HCT116 (cell line): ENCODE measurements around the gene TCF7L2. TPM values are rescaled to one million over a fixed set of nuclear protein-coding genes. Genes with fewer than 3 reads are reported as not detected.

Experiments used
- ATAC-seq: fragments of 200-7000 bp; cut with Tn5 transposase; 2 replicates; pipeline ENCODE4 v1.9.1; 2020; ENCODE audit warnings: mild to moderate bottlenecking, moderate library complexity
- BruUV-seq: library from RNA; stranded (reverse); fragments of 400-500 nt; replicated peaks from 2 replicates; lab custom pipeline; 2021; lab: Mats Ljungman, UMichigan
- CTCF ChIA-PET: fragments of 300-600 bp; sonication (Branson Sonifier 250); formaldehyde crosslinking; loops from one replicate; lab custom pipeline; 2021; ENCODE audit warnings: antibody characterized with exemption; lab: Charles Lee
- POLR2A ChIA-PET: fragments of 300-600, 350-600 bp; sonication (Branson Sonifier 250); formaldehyde crosslinking; loops from one replicate; lab custom pipeline; 2021; ENCODE audit warnings: antibody characterized with exemption; lab: Charles Lee
- RAD21 ChIA-PET, 2 experiments: fragments of 300-600 bp; sonication (Branson Sonifier 250); formaldehyde crosslinking; loops; one replicate each; lab custom pipeline; 2023; ENCODE audit warnings: low total read pairs in 2 of 2; ENCODE audit not compliant: uncharacterized antibody in 2 of 2, unreplicated experiment in 2 of 2, low non-redundant PET in 1 of 2; lab: Charles Lee
- DNase-seq: peaks from one replicate; pipeline ENCODE4 v3.0.0-alpha.2; 2010; ENCODE audit warnings: low read depth, low spot score
- H2AFZ ChIP-seq: fragments of 200-600 bp; shearing (Covaris generic), sonication (generic); 2 replicates; pipeline ENCODE4 v1.6.1; 2017; ENCODE audit warnings: low read depth, mixed run types, mixed read lengths, antibody characterized with exemption, low read length; ENCODE audit not compliant: poor library complexity, severe bottlenecking
- H3K27ac ChIP-seq: 2 replicates; pipeline ENCODE4 v1.5.1; 2012; ENCODE audit warnings: low read depth, low read length
- H3K27me3 ChIP-seq: fragments of 200-600 bp; sonication (generic); 2 replicates; pipeline ENCODE4 v1.6.1; 2016; ENCODE audit warnings: mixed run types, low read length, mixed read lengths; ENCODE audit not compliant: insufficient read depth
- H3K36me3 ChIP-seq, 2 experiments: fragments of 200-500 bp in 1 of 2; fragments of 200-600 bp in 1 of 2; sonication (Bioruptor generic) in 1 of 2; sonication (generic) in 1 of 2; 2 replicates each; pipeline versions ENCODE4 v1.5.1 to v1.6.1; 2014 to 2016; ENCODE audit warnings: low read length in 2 of 2, inconsistent platforms in 1 of 2, mixed read lengths in 1 of 2, mixed run types in 1 of 2; ENCODE audit not compliant: insufficient read depth in 2 of 2, control insufficient read depth in 1 of 2
- H3K4me1 ChIP-seq, 2 experiments: fragments of 200-600 bp in 1 of 2; sonication (generic) in 1 of 2; 2 replicates each; pipeline versions ENCODE4 v1.5.1 to v1.6.1; 2012 to 2017; ENCODE audit warnings: low read length in 2 of 2, inconsistent platforms in 1 of 2, mild to moderate bottlenecking in 1 of 2, mixed read lengths in 1 of 2, mixed run types in 1 of 2, moderate library complexity in 1 of 2; ENCODE audit not compliant: insufficient read depth in 2 of 2, control insufficient read depth in 1 of 2
- H3K4me2 ChIP-seq: fragments of 200-600 bp; sonication (generic); 2 replicates; pipeline ENCODE4 v1.6.1; 2017; ENCODE audit warnings: mixed run types, low read length, mixed read lengths
- H3K4me3 ChIP-seq, 2 experiments: fragments of 200-600 bp in 1 of 2; sonication (generic) in 1 of 2; replicated peaks in 1 of 2; 2 replicates each; pipeline ENCODE4 v1.5.1; 2011 to 2016; ENCODE audit warnings: low read length in 2 of 2, control low read depth in 1 of 2, low read depth in 1 of 2, mild to moderate bottlenecking in 1 of 2, mixed read lengths in 1 of 2, mixed run types in 1 of 2
- H3K79me2 ChIP-seq: fragments of 200-600 bp; sonication (generic); 2 replicates; pipeline ENCODE4 v1.6.1; 2017; ENCODE audit warnings: mild to moderate bottlenecking, mixed run types, low read length, moderate library complexity, mixed read lengths; ENCODE audit not compliant: insufficient read depth
- H3K9ac ChIP-seq: fragments of 200-600 bp; sonication (generic); 2 replicates; pipeline ENCODE4 v1.6.1; 2016; ENCODE audit warnings: low read length, mixed read lengths
- H3K9me2 ChIP-seq: fragments of 200-600 bp; sonication (generic), shearing (Covaris generic); 2 replicates; pipeline ENCODE4 v1.6.1; 2017; ENCODE audit warnings: mixed run types, mild to moderate bottlenecking, moderate library complexity; ENCODE audit not compliant: insufficient read depth
- H3K9me3 ChIP-seq, 2 experiments: fragments of 200-500 bp in 1 of 2; fragments of 200-600 bp in 1 of 2; sonication (Bioruptor generic) in 1 of 2; sonication (generic) in 1 of 2; 2 replicates each; pipeline ENCODE4 v1.6.1; 2014 to 2017; ENCODE audit warnings: low read length in 2 of 2, mixed read lengths in 2 of 2, inconsistent platforms in 1 of 2, low read depth in 1 of 2, mild to moderate bottlenecking in 1 of 2, mixed run types in 1 of 2, moderate library complexity in 1 of 2; ENCODE audit not compliant: control insufficient read depth in 1 of 2, insufficient read depth in 1 of 2
- H4K20me1 ChIP-seq: fragments of 200-600 bp; sonication (generic), shearing (Covaris generic); 2 replicates; pipeline ENCODE4 v1.6.1; 2017; ENCODE audit warnings: mixed run types, mild to moderate bottlenecking, moderate library complexity; ENCODE audit not compliant: insufficient read depth
- CBX3 ChIP-seq: IDR thresholded peaks from 2 replicates; pipeline ENCODE4 v1.6.1; 2012; ENCODE audit warnings: low read depth
- CEBPB ChIP-seq: IDR thresholded peaks from 2 replicates; pipeline ENCODE4 v1.6.1; 2012; ENCODE audit warnings: low read depth
- EGR1 ChIP-seq: IDR thresholded peaks from 2 replicates; pipeline ENCODE4 v1.6.1; 2012; ENCODE audit warnings: low read depth
- ELF1 ChIP-seq: IDR thresholded peaks from 2 replicates; pipeline ENCODE4 v1.6.1; 2012; ENCODE audit warnings: low read depth, borderline replicate concordance
- EZH2phosphoT487 ChIP-seq: fragments of 200-600 bp; IDR thresholded peaks from 2 replicates; pipeline ENCODE4 v1.6.1; 2018; ENCODE audit warnings: antibody characterized with exemption, borderline replicate concordance
- JUND ChIP-seq: IDR thresholded peaks from 2 replicates; pipeline ENCODE4 v1.6.1; 2012
- POLR2A ChIP-seq: IDR thresholded peaks from 2 replicates; pipeline ENCODE4 v1.7.0; 2011; ENCODE audit warnings: borderline replicate concordance; ENCODE audit not compliant: insufficient read depth, insufficient read length; ENCODE audit errors: extremely low read depth
- RAD21 ChIP-seq: IDR thresholded peaks from 2 replicates; pipeline ENCODE4 v1.6.1; 2012; ENCODE audit warnings: low read depth, mild to moderate bottlenecking
- SIN3A ChIP-seq: IDR thresholded peaks from 2 replicates; pipeline ENCODE4 v1.6.1; 2012; ENCODE audit warnings: low read depth
- SRF ChIP-seq: IDR thresholded peaks from 2 replicates; pipeline ENCODE4 v1.6.1; 2012; ENCODE audit warnings: low read depth
- TCF7L2 ChIP-seq: IDR thresholded peaks from 2 replicates; pipeline ENCODE4 v1.7.0; 2011; ENCODE audit warnings: borderline replicate concordance, inconsistent platforms; ENCODE audit not compliant: insufficient read depth, insufficient read length; ENCODE audit errors: extremely low read depth
- YY1 ChIP-seq: IDR thresholded peaks from 2 replicates; pipeline ENCODE4 v1.6.1; 2011; ENCODE audit warnings: low read length, low read depth, moderate library complexity, mild to moderate bottlenecking; ENCODE audit not compliant: insufficient replicate concordance; ENCODE audit errors: extremely low read depth
- ZFX ChIP-seq: fragments of 450-650 bp; IDR thresholded peaks from 2 replicates; pipeline ENCODE4 v1.6.1; 2017
- ZNF274 ChIP-seq: fragments of 200-500 bp; sonication (Bioruptor generic); IDR thresholded peaks from 2 replicates; pipeline ENCODE4 v1.6.1; 2014; ENCODE audit warnings: mild to moderate bottlenecking, low read depth, low read length, inconsistent platforms
- intact Hi-C: fragments of 100-400 bp; cut with micrococcal nuclease; formaldehyde crosslinking; loops from 2 replicates; pipeline ENCODE4 v1.10.0; 2022
- total RNA-seq: library from RNA; stranded (reverse); gene quantifications from one replicate; pipeline ENCODE4 v1.2.1, GENCODE V29; 2021; ENCODE audit not compliant: unreplicated experiment
- TF ChIP-seq, protein P1 (sequence below): IDR thresholded peaks from 2 replicates; pipeline ENCODE4 v1.6.1; 2012
- TF ChIP-seq, protein P2 (sequence below): IDR thresholded peaks from 2 replicates; pipeline ENCODE4 v1.6.1; 2012; ENCODE audit warnings: low read depth

The TCF7L2 gene
- total RNA-seq, 1 experiment from 2014 or later: 164 TPM

DNA sequence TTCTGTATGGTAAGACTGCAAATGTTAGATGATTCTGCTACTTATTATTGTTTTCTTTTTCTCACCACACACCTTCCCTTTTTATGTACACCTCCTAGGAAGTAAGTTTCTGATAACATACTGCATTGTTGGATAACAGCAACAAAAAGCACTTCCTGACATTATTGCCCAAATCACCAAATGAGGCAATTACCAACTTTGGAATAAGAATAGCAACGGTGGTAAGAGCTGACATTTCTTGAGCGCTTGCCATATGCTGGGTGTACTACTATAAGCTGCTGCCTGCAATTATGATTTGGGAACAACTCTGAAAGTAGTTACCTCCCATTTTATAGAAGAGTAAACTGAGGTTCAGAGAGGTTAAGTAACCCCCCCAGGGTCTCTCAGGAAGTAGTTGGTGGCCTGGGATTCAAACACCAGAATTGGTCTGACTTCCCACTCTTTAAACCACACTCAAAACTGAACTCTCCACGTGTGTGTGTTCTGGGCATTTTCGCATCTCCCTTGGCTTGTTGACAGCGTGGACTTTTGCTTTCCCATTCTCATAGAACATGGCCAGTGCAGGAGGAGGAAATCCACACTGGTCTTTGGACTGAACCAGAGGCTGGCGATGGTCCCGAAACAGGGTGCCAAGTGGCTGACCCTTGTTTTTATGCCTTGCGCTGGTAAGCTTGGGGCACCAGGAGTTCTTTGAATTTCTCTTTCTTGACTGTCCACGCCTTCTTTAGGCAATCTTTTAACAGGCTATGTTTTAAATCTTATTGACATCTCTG, 71.4 kb downstream of the TCF7L2 start:
- intact Hi-C loops: no loop called here
- peaks cover 12 to 29% of the 10 kb centered on the region in 2 experiments for H3K36me3 ChIP-seq
- ChIA-PET RAD21 (no interaction called here), POLR2A (no interaction called here), CTCF (no interaction called here)
- H2AFZ ChIP-seq: no peak overlapping the region
- no peak overlapping the region for H3K4me3 ChIP-seq
- H4K20me1 ChIP-seq: peaks cover 28% of the 10 kb centered on the region
- ATAC-seq: no peak
- no peaks in the 10 kb centered on the region for H3K27me3 ChIP-seq
- H3K79me2 ChIP-seq: peaks cover 97% of the 10 kb centered on the region
- no TSS peak for BruUV-seq
- no peak for TF ChIP-seq CEBPB
- TF ChIP-seq SIN3A: no peak
- TF ChIP-seq, protein P1, sequence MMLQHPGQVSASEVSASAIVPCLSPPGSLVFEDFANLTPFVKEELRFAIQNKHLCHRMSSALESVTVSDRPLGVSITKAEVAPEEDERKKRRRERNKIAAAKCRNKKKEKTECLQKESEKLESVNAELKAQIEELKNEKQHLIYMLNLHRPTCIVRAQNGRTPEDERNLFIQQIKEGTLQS: no peak
- TF ChIP-seq, protein P2, sequence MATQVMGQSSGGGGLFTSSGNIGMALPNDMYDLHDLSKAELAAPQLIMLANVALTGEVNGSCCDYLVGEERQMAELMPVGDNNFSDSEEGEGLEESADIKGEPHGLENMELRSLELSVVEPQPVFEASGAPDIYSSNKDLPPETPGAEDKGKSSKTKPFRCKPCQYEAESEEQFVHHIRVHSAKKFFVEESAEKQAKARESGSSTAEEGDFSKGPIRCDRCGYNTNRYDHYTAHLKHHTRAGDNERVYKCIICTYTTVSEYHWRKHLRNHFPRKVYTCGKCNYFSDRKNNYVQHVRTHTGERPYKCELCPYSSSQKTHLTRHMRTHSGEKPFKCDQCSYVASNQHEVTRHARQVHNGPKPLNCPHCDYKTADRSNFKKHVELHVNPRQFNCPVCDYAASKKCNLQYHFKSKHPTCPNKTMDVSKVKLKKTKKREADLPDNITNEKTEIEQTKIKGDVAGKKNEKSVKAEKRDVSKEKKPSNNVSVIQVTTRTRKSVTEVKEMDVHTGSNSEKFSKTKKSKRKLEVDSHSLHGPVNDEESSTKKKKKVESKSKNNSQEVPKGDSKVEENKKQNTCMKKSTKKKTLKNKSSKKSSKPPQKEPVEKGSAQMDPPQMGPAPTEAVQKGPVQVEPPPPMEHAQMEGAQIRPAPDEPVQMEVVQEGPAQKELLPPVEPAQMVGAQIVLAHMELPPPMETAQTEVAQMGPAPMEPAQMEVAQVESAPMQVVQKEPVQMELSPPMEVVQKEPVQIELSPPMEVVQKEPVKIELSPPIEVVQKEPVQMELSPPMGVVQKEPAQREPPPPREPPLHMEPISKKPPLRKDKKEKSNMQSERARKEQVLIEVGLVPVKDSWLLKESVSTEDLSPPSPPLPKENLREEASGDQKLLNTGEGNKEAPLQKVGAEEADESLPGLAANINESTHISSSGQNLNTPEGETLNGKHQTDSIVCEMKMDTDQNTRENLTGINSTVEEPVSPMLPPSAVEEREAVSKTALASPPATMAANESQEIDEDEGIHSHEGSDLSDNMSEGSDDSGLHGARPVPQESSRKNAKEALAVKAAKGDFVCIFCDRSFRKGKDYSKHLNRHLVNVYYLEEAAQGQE: no peak
- TF ChIP-seq EGR1: no peak
- no peak for TF ChIP-seq RAD21
- TF ChIP-seq YY1: no peak
- no peak for TF ChIP-seq EZH2phosphoT487
- TF ChIP-seq ELF1: no peak
- TF ChIP-seq POLR2A: no peak
- no peak for TF ChIP-seq ZFX
- no peak for TF ChIP-seq JUND
- no peak for TF ChIP-seq ZNF274
- no peak for TF ChIP-seq TCF7L2
- no peak for TF ChIP-seq CBX3
- TF ChIP-seq SRF: no peak
- H3K9ac ChIP-seq: no peak overlapping the region
- H3K4me2 ChIP-seq: no peak overlapping the region
- H3K4me1 ChIP-seq: peaks cover 68 to 83% of the 10 kb centered on the region in 2 experiments
- DNase-seq: no peak
- H3K27ac ChIP-seq: no peak overlapping the region
- no peaks in the 10 kb centered on the region for H3K9me2 ChIP-seq
- H3K9me3 ChIP-seq: no peaks in the 10 kb centered on the region
